Right atrium auricular region (tissue), 2 donors: ENCODE results near the gene TBC1D10A. TPM values are rescaled to one million over a fixed set of nuclear protein-coding genes. Genes with fewer than 3 reads are reported as not detected.

Source experiments
- DNase-seq: peaks from one replicate; pipeline ENCODE4 v3.0.0-alpha.2; 2019; ENCODE audit warnings: low spot score
- H3K27ac ChIP-seq, 2 donors: fragments of 200-600 bp; sonication (generic); 1 replicate in 1 of 2; 2 replicates in 1 of 2; pipeline ENCODE4 v1.5.1; 2016 to 2019
- H3K27me3 ChIP-seq, 2 donors: fragments of 200-600 bp; sonication (generic); one replicate each; pipeline versions ENCODE4 v1.5.1 to v1.6.0; 2017 to 2019
- H3K36me3 ChIP-seq: fragments of 200-600 bp; sonication (generic); one replicate; pipeline ENCODE4 v1.5.1; 2016
- H3K4me1 ChIP-seq, 2 donors: fragments of 200-600 bp; sonication (generic); one replicate each; pipeline versions ENCODE4 v1.5.1 to v1.6.0; 2017 to 2019
- H3K4me3 ChIP-seq, 2 donors: fragments of 200-600 bp; sonication (generic); 1 replicate in 1 of 2; 2 replicates in 1 of 2; pipeline ENCODE4 v1.5.1; 2017 to 2019; ENCODE audit warnings: mild to moderate bottlenecking in 1 of 2, moderate library complexity in 1 of 2
- H3K9me3 ChIP-seq, 2 donors: fragments of 200-600 bp; sonication (generic); one replicate each; pipeline ENCODE4 v1.5.1; 2019
- CTCF ChIP-seq, 2 donors: fragments of 200-600 bp; sonication (generic); IDR thresholded peaks; one replicate each; pipeline ENCODE4 v1.5.1; 2019; ENCODE audit warnings: antibody characterized with exemption in 2 of 2
- total RNA-seq, 2 donors: library from RNA; depleted of rRNA; stranded (reverse); fragments of >200 nt; gene quantifications; one replicate each; pipeline ENCODE4 v1.1.0, GENCODE V29; 2016

TBC1D10A gene
- total RNA-seq, 2 donors from 2014 or later = 5.9 to 9.3 TPM

- DNase-seq = no peak
- peaks cover 0 to 73% of the 10 kb centered on the region in 2 donors for H3K4me1 ChIP-seq
- peak overlapping the region in 1 of 2 donors; percentile 89 for H3K27ac ChIP-seq
- TF ChIP-seq CTCF (IDR thresholded peaks at IDR 0.05) = no peak
- no peaks in the 10 kb centered on the region for H3K36me3 ChIP-seq
- H3K9me3 ChIP-seq = no peaks in the 10 kb centered on the region
- no peaks in the 10 kb centered on the region for H3K27me3 ChIP-seq
- peak overlapping the region in 1 of 2 donors; percentile 99 for H3K4me3 ChIP-seq
Observed at GRCh38 chr22:30324014-30324730, 2.6 kb downstream of the TBC1D10A start.

GRCh38 chr22:30323246-30323645, 3.5 kb downstream of the TBC1D10A start:
- Histone ChIP-seq H3K36me3 (no peaks in the 10 kb centered on the region), H3K4me3 (no peak overlapping the region), H3K27ac (no peak overlapping the region), H3K27me3 (no peaks in the 10 kb centered on the region), H3K4me1 (peaks cover 0 to 83% of the 10 kb centered on the region in 2 donors), H3K9me3 (no peaks in the 10 kb centered on the region)
- no peak for DNase-seq
- TF ChIP-seq CTCF (IDR thresholded peaks at IDR 0.05) = no peak

- no peaks in the 10 kb centered on the region for H3K27me3 ChIP-seq
- H3K4me3 ChIP-seq = no peak overlapping the region
- TF ChIP-seq CTCF (IDR thresholded peaks at IDR 0.05) = no peak
- H3K4me1 ChIP-seq = peaks cover 0 to 86% of the 10 kb centered on the region in 2 donors
- H3K9me3 ChIP-seq = no peaks in the 10 kb centered on the region
- peak overlapping the region in 1 of 2 donors; percentile 36 for H3K27ac ChIP-seq
- H3K36me3 ChIP-seq = no peaks in the 10 kb centered on the region
- no peak for DNase-seq
Observed at GRCh38 chr22:30321461-30321860, 5.3 kb downstream of the TBC1D10A start.

- Histone ChIP-seq H3K4me1 (peaks cover 0 to 82% of the 10 kb centered on the region in 2 donors), H3K27ac (no peak overlapping the region), H3K9me3 (no peaks in the 10 kb centered on the region), H3K27me3 (no peaks in the 10 kb centered on the region), H3K36me3 (no peaks in the 10 kb centered on the region), H3K4me3 (no peak overlapping the region)
- TF ChIP-seq CTCF (IDR thresholded peaks at IDR 0.05) = no peak
- no peak for DNase-seq
Observed at GRCh38 chr22:30320021-30320556, 6.7 kb downstream of the TBC1D10A start.

GRCh38 chr22:30318799-30319419, 7.8 kb downstream of the TBC1D10A start:
- TF ChIP-seq CTCF (IDR thresholded peaks at IDR 0.05) = peak in 1 of 2 donors; percentile 23
- no peak overlapping the region for H3K4me3 ChIP-seq
- peak overlapping the region in 1 of 2 donors; percentile 20 for H3K27ac ChIP-seq
- DNase-seq = no peak
- H3K36me3 ChIP-seq = no peaks in the 10 kb centered on the region
- H3K4me1 ChIP-seq = peaks cover 0 to 77% of the 10 kb centered on the region in 2 donors
- H3K27me3 ChIP-seq = no peaks in the 10 kb centered on the region
- no peaks in the 10 kb centered on the region for H3K9me3 ChIP-seq
